ENCODE results near the gene NAXD.

GRCh38 chr13:110657196-110657595, 41.9 kb downstream of the NAXD start:
- TF ChIP-seq POLR2A (IDR thresholded peaks at IDR 0.05) (no peak), CTCF (IDR thresholded peaks at IDR 0.05) (no peak)

Measured in vagina (tissue), 2 donors.